Psoas muscle (tissue), 8 donors: ENCODE data around the gene AXIN2. TPM values are rescaled to one million over a fixed set of nuclear protein-coding genes. Genes with fewer than 3 reads are reported as not detected.
"Not testable (repeated sequence)": the region's sequence is repeated elsewhere in the genome, so short reads cannot be mapped to it uniquely, and the experiment has no call there.

Source experiments
- ATAC-seq, 4 donors: fragments of 200-7000 bp; cut with Tn5 transposase; one replicate each; pipeline ENCODE4 v1.9.1; 2020; ENCODE audit warnings: moderate library complexity in 3 of 4, mild to moderate bottlenecking in 2 of 4
- DNase-seq, 2 donors: peaks; one replicate each; pipeline ENCODE4 v3.0.0-alpha.2; 2020
- H3K27ac ChIP-seq: fragments of 200-600 bp; one replicate; pipeline ENCODE4 v1.8.0; 2022
- H3K27me3 ChIP-seq, 3 donors: fragments of 200-600 bp in 1 of 3; one replicate each; pipeline versions ENCODE4 v1.6.1 to v1.8.0; 2013 to 2022; ENCODE audit warnings: low read length in 2 of 3, mild to moderate bottlenecking in 2 of 3, moderate library complexity in 1 of 3; ENCODE audit not compliant: insufficient read depth in 3 of 3
- H3K36me3 ChIP-seq, 2 donors: fragments of 200-600 bp in 1 of 2; one replicate each; pipeline versions ENCODE4 v1.6.1 to v1.8.0; 2013 to 2022; ENCODE audit warnings: low read depth in 1 of 2, mild to moderate bottlenecking in 1 of 2, moderate library complexity in 1 of 2; ENCODE audit not compliant: insufficient read depth in 1 of 2
- H3K4me1 ChIP-seq: fragments of 200-600 bp; one replicate; pipeline ENCODE4 v1.8.0; 2022
- H3K4me3 ChIP-seq: fragments of 200-600 bp; one replicate; pipeline ENCODE4 v1.8.0; 2022; ENCODE audit warnings: mild to moderate bottlenecking
- H3K9me3 ChIP-seq: fragments of 200-600 bp; one replicate; pipeline ENCODE4 v1.8.0; 2022
- CTCF ChIP-seq: fragments of 200-600 bp; IDR thresholded peaks from one replicate; pipeline ENCODE4 v1.8.0; 2022; ENCODE audit warnings: antibody characterized with exemption
- WGBS, 3 donors: extraction: QIAGEN DNeasy Blood & Tissue Kit; methylation state at CpG; one replicate each; pipeline versions ENCODE4 v1.1.6 to v1.1.7; 2013; 5-methylcytosine and 5-hydroxymethylcytosine counted together
- intact Hi-C, 2 donors: fragments of 100-400 bp; cut with DNase I; formaldehyde crosslinking; loops; one replicate each; pipeline versions ENCODE4 v1.11.0 to v1.14.2; 2022
- polyA plus RNA-seq, 3 donors: library from polyadenylated mRNA; stranded (reverse); fragments of 200-250 nt; gene quantifications; one replicate each; pipeline ENCODE4 v1.2.3, GENCODE V29; 2013
- total RNA-seq, 4 donors: library from RNA; stranded (reverse); fragmentation: NEBNext Ultra II Directional in 2 of 4; extraction: Animal tissue kit (Norgen Biotek cat#: 25700) in 2 of 4; gene quantifications; one replicate each; pipeline versions ENCODE4 v1.2.1 to v1.2.4, GENCODE V29; 2021 to 2023
- donor health status: healthy with polysubstance abuse.
- donor health status: DM: no; HTN: no; CAD: no; lungs with moderate emphysema.
- donor health status: Bipolar disorder and iron deficiency.
- donor health status: healthy.
- donor health status: DM: yes; HTN: yes; CAD: no.
- donor health status: DM: no; HTN: no; CAD: no.
- donor health status: DM: no; HTN: no; CAD: no.
- donor health status: DM: yes; HTN: yes; CAD: no.

AXIN2 gene
- total and polyA plus RNA-seq, 7 donors: 0.72 to 19.1 (median 8.0) TPM

GRCh38 chr17:65527857-65528591 is 33.4 kb downstream of the AXIN2 start:
- no peak for DNase-seq
- 84 to 92% (median 86%) methylated on average over 16 of the region's 16 CpGs for WGBS, 3 donors
- H3K27ac ChIP-seq: no peak overlapping the region
- no peaks in the 10 kb centered on the region for H3K27me3 ChIP-seq
- peaks cover 0 to 50% of the 10 kb centered on the region in 2 donors for H3K36me3 ChIP-seq
- intact Hi-C loops: no loop called here
- ATAC-seq: no peak
- peaks cover 11% of the 10 kb centered on the region for H3K4me1 ChIP-seq
- no peak for TF ChIP-seq CTCF
- no peak overlapping the region for H3K4me3 ChIP-seq
- H3K9me3 ChIP-seq: no peaks in the 10 kb centered on the region

GRCh38 chr17:65527381-65527780 is 34.1 kb downstream of the AXIN2 start:
- Histone ChIP-seq H3K4me3 (no peak overlapping the region), H3K27ac (no peak overlapping the region), H3K9me3 (no peaks in the 10 kb centered on the region), H3K4me1 (peaks cover 5% of the 10 kb centered on the region), H3K36me3 (peaks cover 0 to 44% of the 10 kb centered on the region in 2 donors), H3K27me3 (no peaks in the 10 kb centered on the region)
- intact Hi-C loops: no loop called here
- ATAC-seq (no peak), DNase-seq (no peak)
- TF ChIP-seq CTCF: no peak
- WGBS, 3 donors: 92 to 96% (median 92%) methylated on average over 8 of the region's 8 CpGs

- not testable (repeated sequence) for ATAC-seq
- H3K36me3 ChIP-seq: peaks cover 0 to 39% of the 10 kb centered on the region in 2 donors
These were observed 34.6 kb downstream of the AXIN2 start for GRCh38 chr17:65526854-65527253.

DNA sequence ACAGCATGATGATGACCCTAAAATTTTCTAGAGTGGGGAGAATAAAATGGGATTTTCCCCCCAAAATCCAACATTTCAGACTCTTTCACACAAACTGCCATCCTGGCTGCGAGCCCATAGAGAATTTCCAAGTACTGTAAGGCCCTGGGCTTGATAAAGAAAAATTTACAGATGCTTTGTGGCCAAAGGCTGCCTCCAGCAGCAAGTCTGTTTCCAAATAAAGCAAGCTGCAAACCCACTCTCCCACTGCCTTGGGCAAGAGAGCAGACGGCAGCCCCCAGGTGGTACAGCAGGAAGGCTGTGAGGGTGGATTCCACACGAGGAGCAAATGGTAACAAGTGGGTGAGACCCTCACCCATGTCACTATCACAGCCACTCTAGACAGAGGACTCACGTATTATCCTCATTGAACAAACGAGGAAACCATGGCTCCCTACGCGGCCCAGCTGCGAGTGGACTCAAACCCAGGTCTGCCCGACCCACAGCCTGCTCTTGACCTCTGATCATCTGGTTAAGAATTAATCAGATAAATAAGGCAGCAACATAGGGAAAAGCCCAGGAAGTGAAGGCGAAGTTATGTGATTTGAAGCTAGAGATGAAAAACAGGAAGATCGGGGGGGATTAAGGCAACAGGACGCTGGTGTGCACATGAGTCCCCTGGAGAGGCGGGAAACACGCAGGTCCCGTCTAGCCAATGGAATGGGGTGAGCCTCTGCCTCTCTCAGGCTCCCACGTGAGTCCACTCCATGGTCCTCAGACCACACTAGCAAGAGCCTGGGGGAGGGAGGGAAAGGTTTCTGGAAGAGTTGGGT is 37.4 kb downstream of the AXIN2 start:
- Histone ChIP-seq H3K36me3 (peaks cover 0 to 15% of the 10 kb centered on the region in 2 donors), H3K27me3 (no peaks in the 10 kb centered on the region), H3K4me1 (no peaks in the 10 kb centered on the region), H3K4me3 (no peak overlapping the region), H3K9me3 (no peaks in the 10 kb centered on the region), H3K27ac (no peak overlapping the region)
- DNase-seq: no peak
- intact Hi-C loops: no loop called here
- no peak for TF ChIP-seq CTCF
- WGBS, 3 donors: 82 to 85% (median 85%) methylated on average over 16 of the region's 16 CpGs
- no peak for ATAC-seq

More at GRCh38 chr17:65526854-65527253, 34.6 kb downstream of the AXIN2 start:
- DNase-seq, H3K27me3 ChIP-seq, H3K9me3 ChIP-seq, H3K4me1 ChIP-seq, intact Hi-C loops, H3K27ac ChIP-seq, H3K4me3 ChIP-seq: not testable (repeated sequence)
- 94 to 97% (median 95%) methylated on average over 7 of the region's 7 CpGs for WGBS, 3 donors

- intact Hi-C loops: no loop called here
- no peak for DNase-seq
- H3K4me3 ChIP-seq: no peak overlapping the region
- peaks cover 0 to 9% of the 10 kb centered on the region in 2 donors for H3K36me3 ChIP-seq
- ATAC-seq: no peak
- H3K27ac ChIP-seq: no peak overlapping the region
- WGBS, 3 donors: 94 to 97% (median 95%) methylated on average over 1 of the region's 1 CpG
- H3K27me3 ChIP-seq: no peaks in the 10 kb centered on the region
- no peaks in the 10 kb centered on the region for H3K4me1 ChIP-seq
- H3K9me3 ChIP-seq: no peaks in the 10 kb centered on the region
- TF ChIP-seq CTCF: no peak
These were observed 38.0 kb downstream of the AXIN2 start for GRCh38 chr17:65523411-65523810.
